Transverse colon (tissue), 3 donors: ENCODE data around the gene OPALIN.

ENCODE experiments used
- EP300 ChIP-seq: sonication (generic); formaldehyde crosslinking; IDR thresholded peaks from one replicate; pipeline ENCODE4 v1.6.1; 2017; ENCODE audit warnings: antibody characterized with exemption, low read depth
- TF ChIP-seq, protein P1 (sequence below), 5 experiments: fragments of 200-600 bp in 3 of 5; fragments of 450-650 bp in 2 of 5; sonication (generic) in 3 of 5; IDR thresholded peaks; 1 replicate in 2 of 5; 2 replicates in 3 of 5; pipeline ENCODE4 v1.5.1; 2016 to 2017; ENCODE audit warnings: antibody characterized with exemption in 5 of 5, inconsistent platforms in 3 of 5, mild to moderate bottlenecking in 2 of 5, moderate library complexity in 1 of 5

- TF ChIP-seq, protein P1, sequence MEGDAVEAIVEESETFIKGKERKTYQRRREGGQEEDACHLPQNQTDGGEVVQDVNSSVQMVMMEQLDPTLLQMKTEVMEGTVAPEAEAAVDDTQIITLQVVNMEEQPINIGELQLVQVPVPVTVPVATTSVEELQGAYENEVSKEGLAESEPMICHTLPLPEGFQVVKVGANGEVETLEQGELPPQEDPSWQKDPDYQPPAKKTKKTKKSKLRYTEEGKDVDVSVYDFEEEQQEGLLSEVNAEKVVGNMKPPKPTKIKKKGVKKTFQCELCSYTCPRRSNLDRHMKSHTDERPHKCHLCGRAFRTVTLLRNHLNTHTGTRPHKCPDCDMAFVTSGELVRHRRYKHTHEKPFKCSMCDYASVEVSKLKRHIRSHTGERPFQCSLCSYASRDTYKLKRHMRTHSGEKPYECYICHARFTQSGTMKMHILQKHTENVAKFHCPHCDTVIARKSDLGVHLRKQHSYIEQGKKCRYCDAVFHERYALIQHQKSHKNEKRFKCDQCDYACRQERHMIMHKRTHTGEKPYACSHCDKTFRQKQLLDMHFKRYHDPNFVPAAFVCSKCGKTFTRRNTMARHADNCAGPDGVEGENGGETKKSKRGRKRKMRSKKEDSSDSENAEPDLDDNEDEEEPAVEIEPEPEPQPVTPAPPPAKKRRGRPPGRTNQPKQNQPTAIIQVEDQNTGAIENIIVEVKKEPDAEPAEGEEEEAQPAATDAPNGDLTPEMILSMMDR (IDR thresholded peaks at IDR 0.05), result no peak
- no peak for TF ChIP-seq EP300
Observed at GRCh38 chr10:96359616-96360015, 814 bp upstream of the OPALIN start.
